ENCODE measurements around the gene LYZL6. TPM values are rescaled to one million over a fixed set of nuclear protein-coding genes. Genes with fewer than 3 reads are reported as not detected.

Gene LYZL6
- not detected for total RNA-seq

- no peak for TF ChIP-seq CTCF (IDR thresholded peaks at IDR 0.05)
- no peak for TF ChIP-seq POLR2A (IDR thresholded peaks at IDR 0.05)
- no peak for TF ChIP-seq POLR2AphosphoS5 (IDR thresholded peaks at IDR 0.05)
- Histone ChIP-seq H3K9me3 (no peaks in the 10 kb centered on the region), H3K36me3 (no peaks in the 10 kb centered on the region), H3K27ac (no peak within 1 kb of the TSS), H3K4me3 (no peak within 1 kb of the TSS), H3K27me3 (no peaks in the 10 kb centered on the region), H3K4me1 (no peaks in the 10 kb centered on the region)
- no peak for DNase-seq (ENCODE audit: low spot score in 2 of 2)
- intact Hi-C loops (cut with DNase I; ENCODE audit: low total_unique reads), result no loop called here
Measured at GRCh38 chr17:35943537-35943936, at the start of gene LYZL6. Gene LYZL6, minus strand, starts transcription at chr17:35943713. Its CDS starts 4,357 bp downstream, at chr17:35939356.

- TF ChIP-seq CTCF (IDR thresholded peaks at IDR 0.05) (no peak), POLR2A (IDR thresholded peaks at IDR 0.05) (no peak), POLR2AphosphoS5 (IDR thresholded peaks at IDR 0.05) (no peak)
- H3K9me3 ChIP-seq, result peaks cover 0 to 7% of the 10 kb centered on the region in 2 donors
- intact Hi-C loops (cut with DNase I; ENCODE audit: low total_unique reads), result loop anchor here (5.0 kb wide), 1 partner anchor 676 kb away; no protein-coding TSS in a partner anchor
- H3K4me3 ChIP-seq, result no peak overlapping the region
- H3K27ac ChIP-seq, result no peak overlapping the region
- DNase-seq (ENCODE audit: low spot score in 2 of 2), result no peak
- H3K4me1 ChIP-seq, result no peaks in the 10 kb centered on the region
- no peaks in the 10 kb centered on the region for H3K36me3 ChIP-seq
- H3K27me3 ChIP-seq, result no peaks in the 10 kb centered on the region
Measured at GRCh38 chr17:35991075-35991474, 47.6 kb upstream of the LYZL6 start.

GRCh38 chr17:35988164-35988563, 44.7 kb upstream of the LYZL6 start:
- peak overlapping the region in 1 of 2 donors; percentile 13 for H3K27ac ChIP-seq
- no peaks in the 10 kb centered on the region for H3K27me3 ChIP-seq
- no peaks in the 10 kb centered on the region for H3K4me1 ChIP-seq
- H3K4me3 ChIP-seq, result no peak overlapping the region
- no peak for DNase-seq (ENCODE audit: low spot score in 2 of 2)
- no peak for TF ChIP-seq CTCF (IDR thresholded peaks at IDR 0.05)
- H3K36me3 ChIP-seq, result no peaks in the 10 kb centered on the region
- H3K9me3 ChIP-seq, result no peaks in the 10 kb centered on the region
- intact Hi-C loops (cut with DNase I; ENCODE audit: low total_unique reads), result no loop called here

- no peak for DNase-seq (ENCODE audit: low spot score in 2 of 2)
- H3K36me3 ChIP-seq, result no peaks in the 10 kb centered on the region
- TF ChIP-seq POLR2A (IDR thresholded peaks at IDR 0.05) (no peak), POLR2AphosphoS5 (IDR thresholded peaks at IDR 0.05) (no peak)
- intact Hi-C loops (cut with DNase I; ENCODE audit: low total_unique reads), result no loop called here
- H3K4me3 ChIP-seq, result peak within 1 kb of the TSS; percentile 22 to 45 (median 28)
- no peaks in the 10 kb centered on the region for H3K27me3 ChIP-seq
- no peaks in the 10 kb centered on the region for H3K9me3 ChIP-seq
- H3K27ac ChIP-seq, result peak within 1 kb of the TSS; percentile 2 to 81
- no peaks in the 10 kb centered on the region for H3K4me1 ChIP-seq
Measured at GRCh38 chr17:35986643-35987042, 43.1 kb upstream of the LYZL6 start, which contains the start of gene CCL14. Gene CCL14, minus strand, starts transcription at chr17:35986729. Its CDS starts 80 bp downstream, at chr17:35986649.

- Histone ChIP-seq H3K4me1 (no peaks in the 10 kb centered on the region), H3K27me3 (no peaks in the 10 kb centered on the region), H3K4me3 (peak overlapping the region; percentile 22 to 28 (median 25)), H3K9me3 (no peaks in the 10 kb centered on the region), H3K36me3 (no peaks in the 10 kb centered on the region), H3K27ac (no peak overlapping the region)
- no peak for DNase-seq (ENCODE audit: low spot score in 2 of 2)
- TF ChIP-seq CTCF (IDR thresholded peaks at IDR 0.05), result no peak
- no peak for TF ChIP-seq POLR2AphosphoS5 (IDR thresholded peaks at IDR 0.05)
- no peak for TF ChIP-seq POLR2A (IDR thresholded peaks at IDR 0.05)
- intact Hi-C loops (cut with DNase I; ENCODE audit: low total_unique reads), result no loop called here
Measured at GRCh38 chr17:35984140-35984539, 40.6 kb upstream of the LYZL6 start.
